GM13976 (cell line): ENCODE results near the gene ZSWIM3.

Experiments used
- DNase-seq: peaks from one replicate; pipeline ENCODE4 v3.0.0; 2012; ENCODE audit warnings: low spot score
- CTCF ChIP-seq: IDR thresholded peaks from 2 replicates; pipeline ENCODE4 v1.5.1; 2012; ENCODE audit warnings: borderline replicate concordance, mild to moderate bottlenecking; ENCODE audit not compliant: insufficient read depth; ENCODE audit errors: extremely low read depth, missing control alignments, control extremely low read depth
- in situ Hi-C: fragments of 300-500 bp; cut with MboI; formaldehyde crosslinking; loops from one replicate; pipeline ENCODE4 v1.12.0; 2022; ENCODE audit warnings: low sequenced_read_pairs, mixed read lengths, inconsistent platforms; ENCODE audit not compliant: unreplicated experiment

Gene ZSWIM3

DNA sequence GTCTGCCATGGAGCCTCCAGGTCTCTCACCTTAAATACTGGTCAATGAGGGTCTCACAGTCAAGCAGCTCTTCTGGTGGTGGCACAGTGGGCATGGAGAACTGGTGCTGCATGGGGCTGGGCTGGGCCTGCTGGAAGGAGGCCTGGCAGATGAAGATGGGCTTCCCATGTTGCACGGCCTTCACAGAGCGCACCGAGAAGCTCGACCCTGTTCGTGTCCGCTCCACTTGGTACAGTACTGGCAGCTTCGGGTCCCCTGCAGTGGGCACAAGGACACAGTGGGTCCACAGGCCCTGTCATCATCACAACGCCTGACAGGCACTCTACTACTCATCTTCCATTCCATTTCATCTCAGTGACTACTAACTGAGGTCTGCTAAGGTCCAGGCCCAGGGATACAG lies 9.0 kb upstream of the ZSWIM3 start:
- in situ Hi-C loops, result no loop called here

DNA sequence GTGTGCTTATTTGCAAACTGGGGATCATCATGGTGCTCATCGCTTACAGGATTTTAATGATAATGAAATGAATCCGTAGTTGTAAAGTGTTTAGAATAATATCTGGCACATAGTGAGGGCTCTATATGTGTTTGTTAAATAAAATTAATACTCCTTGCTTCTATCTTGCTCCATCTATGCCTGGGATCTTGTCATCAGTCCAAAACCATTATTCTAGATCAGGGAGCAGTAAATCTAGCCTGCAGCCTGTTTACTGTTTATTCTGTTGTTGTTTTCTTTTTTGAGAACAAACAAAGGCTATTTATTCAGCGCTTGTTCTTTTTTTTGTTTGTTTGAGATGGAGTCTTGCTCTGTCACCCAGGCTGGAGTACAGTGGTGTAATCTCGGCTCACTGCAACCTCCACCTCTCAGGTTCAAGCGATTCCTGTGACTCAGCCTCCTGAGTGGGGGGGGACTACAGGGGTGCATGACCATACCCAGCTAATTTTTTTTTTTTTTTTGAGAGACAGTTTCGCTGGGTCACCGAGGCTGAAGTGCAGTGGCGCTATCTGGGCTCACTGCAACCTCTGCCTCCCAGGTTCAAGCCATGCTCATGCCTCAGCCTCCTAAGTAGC lies 8.3 kb upstream of the ZSWIM3 start:
- in situ Hi-C loops, result no loop called here
- no peak for TF ChIP-seq CTCF
- no peak for DNase-seq

More for the DNA sequence above, 9.0 kb upstream of the ZSWIM3 start:
- no peak for DNase-seq
- TF ChIP-seq CTCF, result no peak

DNA sequence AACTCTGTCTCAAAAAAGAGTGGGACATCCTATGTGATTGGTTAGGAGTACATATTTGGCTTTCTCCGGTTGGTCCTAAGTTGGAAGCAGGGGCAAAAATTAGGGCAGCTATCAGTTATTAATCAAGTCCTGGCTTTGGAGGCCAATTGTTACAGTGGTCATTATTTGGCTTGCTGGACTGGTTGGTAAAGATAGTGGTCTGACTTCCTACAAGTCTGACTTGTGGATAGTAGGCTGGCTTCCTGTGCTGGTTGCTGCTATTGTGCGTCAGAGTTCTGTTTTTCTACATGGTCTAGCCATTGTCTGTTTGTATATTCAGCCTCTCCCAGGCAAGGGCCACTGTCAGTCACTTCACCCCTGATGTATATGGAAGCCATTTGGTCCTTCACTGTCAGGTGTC lies 7.2 kb upstream of the ZSWIM3 start:
- DNase-seq, result no peak
- TF ChIP-seq CTCF, result no peak
- in situ Hi-C loops, result no loop called here

GRCh38 chr20:45850926-45851325 lies 6.5 kb upstream of the ZSWIM3 start:
- no peak for DNase-seq
- TF ChIP-seq CTCF, result no peak
- in situ Hi-C loops, result no loop called here

GRCh38 chr20:45851501-45851900 lies 5.9 kb upstream of the ZSWIM3 start:
- no peak for DNase-seq
- TF ChIP-seq CTCF, result no peak
- in situ Hi-C loops, result no loop called here

- no peak for DNase-seq
- TF ChIP-seq CTCF, result no peak
- in situ Hi-C loops, result no loop called here
These were observed 5.1 kb upstream of the ZSWIM3 start for GRCh38 chr20:45852326-45852725.
